HG03039 (cell line): ENCODE results near the gene PTCD2.
"Not testable (repeated sequence)": the region's sequence is repeated elsewhere in the genome, so short reads cannot be mapped to it uniquely, and the experiment has no call there.

Experiments
- ATAC-seq: cut with Tn5 transposase; IDR thresholded peaks from one replicate; pipeline ENCODE4 v1.9.1; 2021; ENCODE audit warnings: mild to moderate bottlenecking, moderate library complexity; ENCODE audit not compliant: unreplicated experiment

The PTCD2 gene

DNA sequence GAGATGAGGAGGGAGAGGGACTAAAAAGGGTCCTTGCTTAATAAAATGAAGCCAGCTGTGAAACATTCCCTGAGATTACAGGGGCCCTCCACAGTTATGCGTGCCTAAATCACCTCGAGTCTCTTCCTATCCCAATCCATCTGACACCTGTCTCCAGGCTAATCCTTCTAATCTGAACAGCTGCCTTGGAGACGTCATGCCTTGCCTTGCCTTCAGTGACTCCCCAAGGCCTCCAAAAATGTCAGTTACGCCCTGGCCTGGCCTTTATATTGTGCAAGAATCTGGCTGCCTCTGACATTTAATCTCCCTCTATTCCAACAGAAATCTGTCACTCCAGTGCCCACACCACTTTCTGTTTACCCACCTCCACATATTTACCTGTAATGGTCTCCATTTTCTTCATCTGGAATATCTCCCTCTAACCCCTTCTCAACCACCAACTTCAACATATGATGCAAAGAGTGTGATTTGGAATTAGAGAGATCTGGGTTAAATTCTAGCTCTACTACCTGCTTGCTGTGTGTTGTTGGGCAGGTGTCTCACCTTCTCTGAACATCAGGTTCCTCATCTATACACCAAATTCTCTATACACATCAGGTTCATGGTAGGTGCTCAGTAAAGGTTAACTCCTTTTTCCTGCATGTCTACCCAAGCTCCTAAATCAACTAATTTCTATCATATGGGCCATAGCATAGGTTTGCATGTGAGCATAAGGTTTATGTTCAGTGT, 57.9 kb downstream of the PTCD2 start:
- no peak for ATAC-seq

DNA sequence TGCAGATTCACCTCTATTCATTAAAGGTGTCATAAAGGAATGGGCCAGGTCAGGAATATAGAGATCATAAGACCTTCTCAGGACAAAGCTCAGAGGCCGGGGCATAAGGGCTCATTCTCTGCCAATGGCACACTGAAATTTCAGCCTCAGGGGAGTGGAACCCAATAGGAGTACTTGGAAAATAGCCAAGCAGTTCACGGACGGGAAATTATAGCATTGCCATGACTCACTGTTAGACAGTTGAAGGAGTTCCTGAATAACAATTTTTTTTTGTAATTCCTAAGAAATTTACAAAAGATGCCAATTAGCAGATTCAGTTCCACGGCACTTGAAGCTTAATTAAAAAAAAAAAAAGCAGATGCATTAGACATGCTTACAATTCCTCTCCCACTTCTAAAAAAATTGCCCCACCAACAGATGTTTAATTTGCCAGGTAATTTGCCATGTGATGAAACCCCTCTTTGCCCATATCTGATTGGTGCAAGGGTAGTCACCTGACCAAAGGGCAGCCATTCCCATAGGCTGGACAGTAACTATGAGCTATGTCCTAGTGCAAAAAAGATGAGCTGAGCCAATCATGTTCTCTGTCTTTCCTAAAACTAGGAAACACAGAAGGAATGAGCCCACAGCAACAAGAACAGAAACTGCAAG, 58.6 kb downstream of the PTCD2 start:
- no peak for ATAC-seq

DNA sequence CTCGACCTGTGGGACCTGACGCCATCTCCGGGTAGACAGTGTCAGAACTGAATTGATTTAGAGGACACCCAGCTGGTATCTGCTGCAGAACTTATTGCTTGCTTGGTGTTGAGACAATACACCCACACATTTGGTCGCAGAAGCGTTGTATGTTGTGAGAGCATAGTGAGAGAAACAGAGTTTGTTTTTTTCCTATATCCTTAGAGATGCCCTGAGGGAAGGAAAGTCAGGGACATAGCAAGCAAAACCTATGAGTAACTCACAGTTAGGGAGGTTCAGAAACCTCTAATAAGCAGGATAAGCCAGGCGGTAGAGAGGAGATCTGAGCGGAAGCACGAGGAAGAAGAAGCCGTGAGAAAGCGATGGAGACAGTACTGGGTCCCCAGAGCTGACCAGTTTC, 59.8 kb downstream of the PTCD2 start:
- no peak for ATAC-seq

DNA sequence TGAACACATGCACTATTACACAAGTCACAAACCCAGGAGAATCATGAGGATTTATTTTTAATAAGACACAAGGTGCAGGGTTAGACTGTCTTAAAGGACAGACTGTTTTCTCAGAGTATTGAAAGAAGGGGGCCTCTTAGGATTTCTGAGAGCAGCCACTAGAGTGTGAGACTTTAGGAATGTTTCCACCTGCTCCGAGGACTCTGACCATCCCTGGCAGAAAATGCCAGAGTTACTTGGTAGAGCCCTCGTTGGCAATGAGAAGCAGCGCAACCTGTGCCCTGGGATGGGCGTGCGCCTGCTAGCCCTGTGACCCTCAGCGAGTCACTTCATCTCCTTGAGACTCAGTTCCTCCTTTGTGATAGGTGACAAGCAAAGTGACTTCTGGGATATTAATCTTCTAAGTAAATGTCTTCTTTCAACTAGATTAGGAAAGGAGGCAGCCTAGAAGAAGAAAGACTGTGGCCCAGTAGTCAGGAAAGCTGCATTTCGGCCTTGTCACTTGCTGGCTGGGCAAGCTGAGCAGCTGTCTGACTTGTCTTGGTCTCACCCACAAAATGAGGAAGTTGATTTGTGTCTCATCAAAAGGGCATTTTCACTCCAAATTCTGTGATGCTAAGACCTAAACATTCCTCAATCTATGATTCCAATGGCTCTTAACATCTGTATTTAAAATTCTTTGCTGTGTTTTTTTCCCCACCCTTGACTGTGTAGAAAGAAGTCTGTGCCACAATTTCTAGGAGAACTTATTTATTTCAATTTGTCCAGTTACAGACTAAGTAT, 60.5 kb downstream of the PTCD2 start:
- no peak for ATAC-seq

DNA sequence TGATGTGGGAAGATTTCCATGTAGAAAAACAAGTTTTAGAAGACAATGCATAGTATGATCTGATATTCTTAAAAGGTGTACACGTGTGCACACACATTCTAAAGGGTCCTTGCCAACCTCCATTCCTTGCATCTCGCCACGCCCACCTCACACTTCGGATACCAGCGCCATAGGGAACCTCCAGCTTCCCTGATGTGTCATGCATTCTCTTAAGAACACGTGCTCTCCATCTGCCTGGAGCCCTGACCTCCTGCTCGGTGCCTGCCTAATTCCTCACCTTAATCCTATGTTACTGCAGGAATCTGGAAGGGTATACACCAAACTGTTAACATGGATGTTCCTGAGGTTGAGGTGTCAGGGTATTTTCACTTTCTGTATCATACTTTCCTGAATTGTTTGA, 63.1 kb downstream of the PTCD2 start:
- no peak for ATAC-seq

DNA sequence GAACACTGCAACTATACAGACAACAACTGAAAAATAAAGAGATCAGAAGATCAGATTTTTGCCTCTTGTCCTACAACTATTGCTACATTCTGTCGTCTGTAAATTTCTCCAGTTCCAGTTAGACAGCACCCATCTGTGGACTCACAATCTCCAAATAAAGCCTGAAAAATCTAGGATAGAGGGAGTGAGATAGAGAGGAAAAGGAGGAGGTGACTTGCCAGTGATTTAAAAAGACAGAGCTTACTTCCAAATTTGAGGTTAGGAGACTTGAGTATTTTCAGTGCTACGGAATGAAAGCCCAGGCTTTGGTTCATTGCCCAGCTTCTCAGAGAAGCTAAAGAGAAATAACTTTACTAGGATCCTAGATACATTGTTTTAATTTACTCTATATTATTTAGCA, 63.6 kb downstream of the PTCD2 start:
- no peak for ATAC-seq

DNA sequence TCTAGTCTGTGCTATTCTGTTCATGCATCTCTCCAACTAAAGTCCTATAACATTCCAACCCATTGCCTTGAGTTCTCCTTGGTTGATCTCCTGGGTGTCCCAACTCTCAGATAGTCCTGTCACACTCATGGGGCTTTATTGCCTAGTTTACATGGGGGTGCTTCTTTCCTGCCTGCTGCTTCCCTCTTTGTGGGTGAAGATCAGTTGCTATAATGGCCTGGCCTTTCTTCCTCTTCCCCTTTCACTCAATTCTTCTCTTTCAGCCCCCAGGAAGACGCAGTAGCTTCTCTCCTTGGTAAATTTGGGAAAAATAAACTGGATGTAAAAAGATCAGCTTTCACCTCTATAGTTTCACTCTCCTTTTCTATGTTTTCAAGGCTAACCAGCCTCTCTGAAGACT, 66.5 kb downstream of the PTCD2 start:
- no peak for ATAC-seq

DNA sequence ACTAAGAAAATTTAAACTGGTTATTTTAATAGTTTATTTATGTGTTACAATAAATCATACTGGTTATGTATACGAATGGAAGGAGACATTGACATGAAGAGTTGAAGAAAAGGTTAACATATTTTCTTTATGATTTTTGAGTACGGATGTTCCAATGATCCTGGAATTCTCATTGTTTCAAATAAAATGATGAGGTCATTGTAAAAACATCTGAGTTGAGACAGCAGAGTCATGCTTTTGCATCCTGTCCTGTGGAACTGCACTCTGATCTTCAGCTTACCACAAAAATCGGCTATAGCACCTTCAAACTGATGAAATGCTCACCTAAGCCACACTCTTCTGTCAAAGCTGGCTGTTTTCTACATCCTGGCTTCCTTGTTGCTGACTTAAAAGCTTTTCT, 67.8 kb downstream of the PTCD2 start:
- ATAC-seq = no peak

DNA sequence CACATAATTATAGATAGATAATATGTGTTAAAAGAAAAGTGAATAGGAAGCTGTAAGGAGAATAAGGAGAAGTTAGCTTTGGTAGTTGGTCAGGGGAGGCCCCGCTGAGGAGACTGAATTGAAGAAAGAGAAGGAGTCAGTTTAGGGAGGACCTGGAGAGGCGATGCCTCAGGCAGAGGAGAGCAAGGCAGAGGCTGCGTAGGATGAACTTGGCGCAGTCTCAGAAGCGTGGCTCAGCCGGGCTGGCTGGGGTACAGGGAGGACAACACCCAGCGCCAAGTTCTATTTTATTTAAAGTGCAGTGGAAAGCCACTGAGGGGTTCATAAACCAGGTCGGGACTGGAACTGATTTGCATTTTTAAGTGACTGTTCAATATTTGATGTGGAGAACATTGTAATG, 68.5 kb downstream of the PTCD2 start:
- ATAC-seq = no peak

DNA sequence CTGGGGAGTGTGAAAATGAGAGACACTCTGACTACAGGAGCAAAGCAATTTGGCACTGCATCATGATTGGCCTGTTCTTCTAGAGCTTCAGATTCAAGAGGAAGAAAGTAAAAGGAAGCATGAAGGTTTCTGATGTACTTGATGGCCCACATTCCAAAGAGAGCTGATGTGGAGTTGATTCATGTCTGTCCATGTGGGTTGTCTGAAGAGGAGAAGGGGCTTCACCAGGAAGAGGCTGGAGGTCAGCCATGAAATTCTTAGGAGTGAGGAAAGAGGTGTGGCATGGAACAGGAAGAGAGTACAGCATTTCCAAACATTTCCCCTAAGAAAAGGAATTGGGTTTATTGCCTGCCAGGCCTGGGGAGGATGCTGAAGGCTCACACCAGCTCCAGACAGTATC, 70.7 kb downstream of the PTCD2 start:
- no peak for ATAC-seq

DNA sequence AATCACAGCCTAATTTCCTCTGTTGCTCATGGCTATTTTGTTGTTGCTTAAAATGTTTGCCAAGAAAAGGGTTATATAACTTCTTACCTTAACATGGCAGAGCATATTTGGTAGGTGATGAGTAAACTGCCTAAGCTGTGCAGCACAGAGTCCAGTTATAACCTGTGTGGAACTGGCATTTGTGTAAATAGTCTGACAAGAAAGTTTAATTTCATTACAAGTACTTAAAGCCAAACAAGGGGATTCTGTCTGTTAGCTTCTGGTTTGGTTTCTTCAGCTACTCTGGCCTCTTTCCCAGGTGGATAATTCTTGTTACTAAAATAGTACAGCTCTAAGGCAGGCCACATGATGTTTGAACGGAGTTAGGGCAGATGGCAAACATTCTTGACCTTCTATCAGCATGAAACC, 72.2 kb downstream of the PTCD2 start:
- ATAC-seq = no peak

DNA sequence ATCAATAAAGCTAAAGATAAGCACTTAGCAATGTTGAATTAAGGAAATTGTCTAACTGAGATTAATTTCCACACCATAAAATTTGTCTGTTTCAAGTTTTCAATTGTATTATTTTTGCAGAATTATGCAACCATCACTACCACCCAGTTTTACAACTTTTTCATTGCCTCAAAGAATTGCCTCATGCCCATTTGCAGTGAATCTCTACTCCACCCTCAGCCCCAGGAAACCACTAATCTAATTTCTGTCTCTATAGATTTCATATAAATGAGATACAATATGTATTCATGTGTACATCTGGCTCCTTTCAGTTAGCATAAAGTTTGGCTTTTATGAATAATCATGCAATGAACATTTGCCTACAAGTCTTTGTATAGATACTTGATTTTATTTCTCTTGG, 72.9 kb downstream of the PTCD2 start:
- no peak for ATAC-seq

DNA sequence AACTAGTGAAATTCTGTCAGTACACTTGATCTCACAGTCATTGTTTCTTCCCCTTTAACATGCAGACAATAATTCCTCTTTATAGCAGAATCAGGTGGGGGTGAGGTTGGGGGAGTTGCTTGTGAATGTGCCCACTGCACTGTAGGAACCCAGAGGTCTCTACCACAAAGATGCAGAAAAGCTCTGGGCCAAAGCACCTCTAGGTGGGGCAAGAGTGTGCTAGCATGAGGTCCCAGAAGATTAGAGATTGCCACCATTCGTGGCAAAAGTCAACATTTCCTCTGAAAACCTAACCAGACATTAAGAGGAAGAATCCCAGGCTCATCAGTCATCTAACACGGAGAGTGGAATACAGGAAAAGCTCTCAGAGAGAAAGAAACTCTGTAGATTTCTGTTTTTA, 74.5 kb downstream of the PTCD2 start:
- ATAC-seq = no peak

DNA sequence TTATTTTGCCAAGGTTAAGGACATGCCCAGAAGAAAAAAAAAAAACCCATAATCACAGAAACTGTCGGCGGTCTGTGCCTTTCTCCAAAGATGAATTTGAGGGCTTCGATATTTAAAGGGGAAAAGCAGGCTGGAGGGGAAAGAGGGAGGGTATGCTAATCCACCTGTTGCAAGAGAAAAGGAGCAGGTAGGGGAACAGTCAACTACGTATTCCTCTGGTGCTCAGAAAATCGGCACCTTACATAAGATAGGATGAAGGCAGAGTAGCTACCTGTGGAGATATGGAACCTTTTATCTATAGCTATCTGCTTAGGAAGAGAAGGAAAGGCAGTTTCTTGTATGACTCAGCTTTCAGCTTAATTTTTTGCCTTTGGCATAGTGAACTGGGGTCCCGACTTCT, 77.7 kb downstream of the PTCD2 start:
- ATAC-seq = no peak

DNA sequence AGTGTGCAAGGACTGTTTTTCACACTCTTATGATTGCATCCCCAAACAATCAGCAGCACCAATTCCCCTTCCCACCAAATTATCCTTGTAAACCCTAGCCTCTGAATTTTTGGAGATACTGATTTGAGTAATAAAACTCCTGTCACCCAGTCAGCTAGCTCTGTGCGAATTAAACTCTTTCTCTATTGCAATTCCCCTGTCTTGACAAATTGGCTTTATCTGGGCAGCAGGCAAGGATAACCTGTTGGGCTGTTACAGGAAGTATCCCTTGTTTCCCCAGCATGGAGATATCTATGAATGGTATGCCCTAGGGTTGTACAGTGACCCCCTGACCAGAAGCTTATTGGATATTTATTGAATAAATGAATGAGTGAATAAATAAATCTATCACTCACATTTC, 80.8 kb downstream of the PTCD2 start:
- no peak for ATAC-seq

DNA sequence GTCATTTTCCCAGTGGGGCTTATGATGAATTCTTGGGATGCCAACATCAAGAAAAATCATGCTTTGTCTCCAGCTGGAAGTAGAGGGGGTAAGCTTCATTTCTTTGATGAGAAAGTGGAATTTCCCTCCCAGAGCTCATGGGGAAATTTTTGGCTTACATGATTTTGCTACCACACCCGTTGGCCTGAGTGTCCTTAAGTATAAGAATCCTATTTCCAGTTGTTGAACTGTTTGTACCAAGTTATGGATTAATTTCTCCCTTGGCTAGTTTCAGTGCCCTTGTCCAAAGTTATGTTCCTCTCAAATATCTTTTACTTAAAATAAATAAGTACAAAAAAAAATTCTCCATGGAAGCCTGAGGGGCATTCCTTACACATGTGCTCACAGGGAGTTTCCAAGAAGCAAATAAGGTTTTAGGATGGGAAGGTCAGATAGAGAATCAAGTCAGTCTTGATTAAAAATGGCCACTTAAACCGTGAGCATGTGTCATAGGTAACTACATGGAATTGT, 82.3 kb downstream of the PTCD2 start:
- no peak for ATAC-seq

DNA sequence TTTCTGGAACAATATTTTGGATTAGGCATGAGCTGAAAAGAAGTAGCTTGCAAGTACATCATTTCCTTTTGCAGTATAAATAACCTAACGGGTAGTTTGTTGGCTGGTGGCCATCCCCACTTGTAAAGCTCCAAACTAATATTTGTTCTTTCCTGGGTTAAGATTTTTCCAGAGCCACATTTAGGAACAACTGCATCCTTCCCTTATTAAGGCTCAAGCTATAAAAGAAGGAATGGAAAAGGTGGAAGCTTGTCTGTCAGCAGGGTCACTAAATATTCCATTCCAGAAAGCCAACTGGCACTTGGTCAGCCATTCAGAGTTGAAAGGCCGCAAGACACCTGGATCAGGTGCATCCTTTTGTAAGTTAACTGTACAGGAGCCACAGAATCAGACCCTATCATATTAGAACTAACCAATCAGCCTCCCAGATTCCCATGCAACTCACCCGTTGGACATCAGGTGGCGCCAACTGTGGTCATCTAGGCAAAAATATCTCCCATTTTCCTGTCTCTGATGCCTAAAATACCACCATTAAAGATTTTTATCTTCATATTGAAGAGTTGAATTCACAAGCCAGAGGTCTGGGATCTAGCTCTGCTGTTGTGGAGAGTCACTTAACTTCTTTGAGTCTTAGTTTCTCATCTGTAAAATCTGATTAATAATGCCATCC, 82.9 kb downstream of the PTCD2 start:
- no peak for ATAC-seq

DNA sequence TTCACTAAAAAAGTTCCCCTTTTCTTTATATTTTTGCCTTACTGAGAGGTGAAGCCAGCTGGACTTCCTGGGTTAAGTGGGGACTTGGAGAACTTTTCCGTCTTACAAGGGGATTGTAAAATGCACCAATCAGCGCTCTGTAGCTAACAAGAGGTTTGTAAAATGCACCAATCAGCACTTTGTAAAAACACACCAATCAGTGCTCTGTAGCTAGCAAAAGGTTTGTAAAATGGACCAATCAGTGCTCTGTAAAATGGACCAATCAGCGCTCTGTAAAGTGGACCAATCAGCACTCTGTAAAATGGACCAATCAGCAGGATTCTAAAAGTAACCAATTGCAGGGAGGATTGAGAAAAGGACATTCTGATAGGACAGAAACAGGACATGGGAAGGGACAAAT, 84.6 kb downstream of the PTCD2 start:
- ATAC-seq = not testable (repeated sequence)

DNA sequence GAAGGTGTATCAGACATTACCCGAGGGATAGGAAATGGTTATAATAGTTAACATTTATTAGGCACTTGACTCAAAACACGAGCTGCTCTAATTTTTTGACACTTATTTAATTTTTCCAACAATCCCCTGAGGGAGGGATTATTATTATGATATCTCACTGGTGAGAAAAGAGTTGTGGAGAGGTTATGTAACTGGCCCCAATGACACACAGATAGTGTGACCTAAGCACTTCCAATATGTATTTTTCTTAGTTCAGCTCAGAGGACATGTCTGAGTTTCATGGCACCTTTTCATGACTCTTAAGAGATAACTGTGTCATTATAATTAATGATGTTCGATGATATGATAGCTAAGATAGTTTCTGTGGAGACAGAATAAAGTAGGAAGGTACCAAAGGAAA, 86.9 kb downstream of the PTCD2 start:
- no peak for ATAC-seq

DNA sequence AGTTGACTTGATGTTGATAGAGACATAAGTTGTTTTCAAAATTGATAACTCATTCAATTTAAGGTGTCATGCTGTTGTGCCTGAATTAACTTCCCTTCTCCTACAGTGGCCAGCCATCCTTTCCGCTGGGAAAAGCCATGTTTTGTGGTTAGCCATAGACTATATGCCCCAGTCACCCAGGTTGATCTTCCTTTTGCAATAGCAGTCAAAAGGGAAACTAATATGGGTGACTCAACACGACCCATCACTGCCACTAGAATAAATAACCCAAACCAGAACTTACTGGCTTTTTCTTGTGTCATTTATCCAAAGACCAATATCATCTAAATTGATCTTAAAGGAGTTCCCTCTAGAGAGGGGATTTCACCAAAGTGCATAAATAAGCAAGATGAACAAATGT, 87.4 kb downstream of the PTCD2 start:
- no peak for ATAC-seq

DNA sequence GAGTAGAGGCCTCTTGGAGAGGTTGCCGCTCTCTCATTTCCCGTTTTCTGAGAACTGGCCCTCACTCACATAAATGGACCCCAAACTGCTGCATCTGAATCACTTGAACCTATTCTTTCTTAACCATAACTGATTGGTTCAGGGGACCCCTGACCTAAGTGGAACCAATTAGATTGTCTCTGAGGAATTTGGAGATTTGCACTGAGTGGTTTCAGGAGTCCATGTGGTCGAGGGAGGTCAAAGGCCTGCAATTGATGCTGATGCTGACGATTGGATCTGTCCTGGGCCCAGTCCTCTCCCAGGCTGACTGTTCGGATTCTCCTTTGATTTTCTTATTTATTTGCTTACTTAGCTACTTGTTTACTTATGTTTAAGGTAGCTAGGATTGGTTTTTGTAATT, 88.0 kb downstream of the PTCD2 start:
- no peak for ATAC-seq
